HepG2 (cell line): ENCODE data around the gene ZNF451. TPM values are rescaled to one million over a fixed set of nuclear protein-coding genes. Genes with fewer than 3 reads are reported as not detected.

ENCODE experiments used
- ATAC-seq: fragments of 200-7000 bp; cut with Tn5 transposase; 3 replicates; pipeline ENCODE4 v1.9.1; 2020; ENCODE audit warnings: mild to moderate bottlenecking, moderate library complexity
- BruUV-seq: library from RNA; stranded (reverse); fragments of 400-500 nt; replicated peaks from 2 replicates; lab custom pipeline; 2021; lab: Mats Ljungman, UMichigan
- CTCF ChIA-PET: fragments of 300-600 bp; formaldehyde crosslinking; extraction: SDS; loops from one replicate; lab custom pipeline; 2021; ENCODE audit warnings: low total read pairs, inconsistent platforms, low intra/inter-chr PET ratio; lab: Yijun Ruan, JAX
- POLR2A ChIA-PET: fragments of 350-600 bp; sonication (Branson Sonifier 250); formaldehyde crosslinking; loops from one replicate; lab custom pipeline; 2020; ENCODE audit warnings: antibody characterized with exemption, inconsistent platforms; lab: Yijun Ruan, JAX
- DNase-seq: peaks from one replicate; pipeline ENCODE4 v3.0.0-alpha.2; 2015; ENCODE audit warnings: low spot score
- FAIRE-seq: peaks from 3 replicates; lab custom pipeline; 2011; peaks lifted over from hg19 to GRCh38; lab: Jason Lieb, UNC
- H2AFZ ChIP-seq: one replicate; pipeline ENCODE4 v1.6.1; 2011; ENCODE audit warnings: low read length, inconsistent platforms
- H3K27ac ChIP-seq: fragments of 300-600 bp; 3 replicates; pipeline ENCODE4 v1.8.0; 2011; ENCODE audit warnings: mixed run types, mild to moderate bottlenecking, mixed read lengths, low read length, inconsistent platforms; ENCODE audit not compliant: insufficient read depth; ENCODE audit errors: extremely low read length
- H3K27me3 ChIP-seq, 2 experiments: fragments of 200-600 bp in 1 of 2; 2 replicates in 1 of 2; 3 replicates in 1 of 2; pipeline versions ENCODE4 v1.6.0 to v1.8.0; 2011; ENCODE audit warnings: low read length in 2 of 2, mild to moderate bottlenecking in 2 of 2, moderate library complexity in 2 of 2, inconsistent platforms in 1 of 2; ENCODE audit not compliant: insufficient read depth in 2 of 2, control insufficient read depth in 1 of 2
- H3K36me3 ChIP-seq, 2 experiments: fragments of 200-600 bp in 1 of 2; replicated peaks in 1 of 2; 2 replicates in 1 of 2; 3 replicates in 1 of 2; pipeline versions ENCODE4 v1.5.1 to v1.8.0; 2011; ENCODE audit warnings: low read length in 2 of 2, inconsistent platforms in 1 of 2; ENCODE audit not compliant: insufficient read depth in 2 of 2, control insufficient read depth in 1 of 2
- H3K4me1 ChIP-seq: 2 replicates; pipeline ENCODE4 v1.5.1; 2012; ENCODE audit warnings: low read length, inconsistent platforms; ENCODE audit not compliant: insufficient read depth
- H3K4me2 ChIP-seq: 2 replicates; pipeline ENCODE4 v1.6.0; 2011; ENCODE audit warnings: low read depth, low read length, inconsistent platforms
- H3K4me3 ChIP-seq, 3 experiments: fragments of 200-600 bp in 1 of 3; sonication (generic), shearing (Covaris generic) in 1 of 3; replicated peaks in 1 of 3; 2 replicates each; pipeline ENCODE4 v1.5.1; 2011 to 2016; ENCODE audit warnings: low read length in 3 of 3, inconsistent platforms in 2 of 3, low read depth in 2 of 3, mild to moderate bottlenecking in 2 of 3, control low read depth in 1 of 3, mixed read lengths in 1 of 3; ENCODE audit not compliant: insufficient read depth in 1 of 3
- H3K79me2 ChIP-seq: one replicate; pipeline ENCODE4 v1.6.1; 2011; ENCODE audit warnings: low read length, inconsistent platforms; ENCODE audit not compliant: insufficient read depth
- H3K9ac ChIP-seq: 2 replicates; pipeline ENCODE4 v1.6.0; 2011; ENCODE audit warnings: mild to moderate bottlenecking, low read depth, low read length, inconsistent platforms; ENCODE audit not compliant: insufficient read depth
- H3K9me3 ChIP-seq: 2 replicates; pipeline ENCODE4 v1.5.1; 2012; ENCODE audit warnings: mild to moderate bottlenecking, low read length
- H4K20me1 ChIP-seq: 2 replicates; pipeline ENCODE4 v1.6.0; 2011; ENCODE audit warnings: inconsistent platforms, mild to moderate bottlenecking, low read length, moderate library complexity; ENCODE audit not compliant: insufficient read depth
- AHR ChIP-seq: IDR thresholded peaks from 2 replicates; pipeline ENCODE4 v1.6.1; 2018; ENCODE audit warnings: missing genetic modification reagents, missing compliant biosample characterization
- ASH2L ChIP-seq: fragments of 300-600, 200-600 bp; sonication (generic); IDR thresholded peaks from 2 replicates; pipeline ENCODE4 v1.7.0; 2017; ENCODE audit warnings: low read depth, mild to moderate bottlenecking, moderate library complexity, mixed read lengths, low read length; ENCODE audit not compliant: insufficient read length
- DMAP1 ChIP-seq: IDR thresholded peaks from 2 replicates; pipeline ENCODE4 v1.6.1; 2016
- GLI4 ChIP-seq: sonication (generic); formaldehyde crosslinking; IDR thresholded peaks from 2 replicates; pipeline ENCODE4 v1.5.1; 2020; ENCODE audit warnings: missing genetic modification reagents, mild to moderate bottlenecking, moderate library complexity, borderline replicate concordance
- MBD4 ChIP-seq: IDR thresholded peaks from 2 replicates; pipeline ENCODE4 v1.6.1; 2012; ENCODE audit warnings: low read length, inconsistent platforms, borderline replicate concordance
- NAIF1 ChIP-seq: sonication (generic); formaldehyde crosslinking; IDR thresholded peaks from 2 replicates; pipeline ENCODE4 v1.5.0; 2020; ENCODE audit warnings: mild to moderate bottlenecking, missing genetic modification reagents, borderline replicate concordance
- NFYB ChIP-seq: sonication (generic); formaldehyde crosslinking; IDR thresholded peaks from 2 replicates; pipeline ENCODE4 v1.4.0; 2020; ENCODE audit warnings: missing genetic modification reagents
- POLR2A ChIP-seq, 2 experiments: IDR thresholded peaks; 2 replicates each; pipeline ENCODE4 v1.6.1; 2011; ENCODE audit warnings: low read depth in 2 of 2, low read length in 2 of 2, mild to moderate bottlenecking in 1 of 2, moderate library complexity in 1 of 2; ENCODE audit not compliant: insufficient read depth in 1 of 2
- SMAD3 ChIP-seq: sonication (generic); formaldehyde crosslinking; IDR thresholded peaks from 2 replicates; pipeline ENCODE4 v1.4.0; 2020; ENCODE audit warnings: missing genetic modification reagents
- ZNF253 ChIP-seq: sonication (generic); formaldehyde crosslinking; IDR thresholded peaks from 2 replicates; pipeline ENCODE4 v1.8.0; 2022; ENCODE audit warnings: mild to moderate bottlenecking, missing genetic modification reagents, borderline replicate concordance
- ZNF326 ChIP-seq: sonication (generic); formaldehyde crosslinking; IDR thresholded peaks from 2 replicates; pipeline ENCODE4 v1.4.0; 2020; ENCODE audit warnings: missing genetic modification reagents, borderline replicate concordance
- ZNF460 ChIP-seq: sonication (generic); formaldehyde crosslinking; IDR thresholded peaks from 2 replicates; pipeline ENCODE4 v1.5.1; 2020; ENCODE audit warnings: missing genetic modification reagents, mild to moderate bottlenecking, borderline replicate concordance
- ZNF557 ChIP-seq: sonication (generic); formaldehyde crosslinking; IDR thresholded peaks from 2 replicates; pipeline ENCODE4 v1.4.0; 2020; ENCODE audit warnings: missing genetic modification reagents
- ZNF619 ChIP-seq: sonication (generic); formaldehyde crosslinking; IDR thresholded peaks from 2 replicates; pipeline ENCODE4 v1.4.0; 2020; ENCODE audit warnings: mild to moderate bottlenecking, missing genetic modification reagents
- WGBS: methylation state at CpG from one replicate; pipeline ENCODE4 v1.1.6; 2017; ENCODE audit warnings: low lambda C conversion rate; 5-methylcytosine and 5-hydroxymethylcytosine counted together
- in situ Hi-C: cut with HindIII; loops from 2 replicates; pipeline ENCODE4 v1.10.0; 2017; ENCODE audit warnings: low pct_unique_long_range_greater_than_20kb; ENCODE audit not compliant: extremely low pct_ligation_motif_present
- intact Hi-C: fragments of 100-400 bp; cut with micrococcal nuclease; formaldehyde crosslinking; loops from one replicate; pipeline ENCODE4 v1.10.0; 2022; ENCODE audit not compliant: unreplicated experiment
- polyA plus RNA-seq, 8 experiments: library from polyadenylated mRNA; depleted of rRNA in 3 of 8; stranded (reverse) in 7 of 8; unstranded in 1 of 8; fragments of >200 nt; fragmentation: Illumina TruSeq in 4 of 8; extraction: Trizol in 4 of 8; gene quantifications; 2 replicates each; pipeline versions ENCODE4 v1.2.1 to v1.2.3, GENCODE V29; 2011 to 2016; ENCODE audit warnings: low read depth in 4 of 8, missing spikeins in 1 of 8, mixed read lengths in 1 of 8; ENCODE audit not compliant: insufficient read depth in 1 of 8
- total RNA-seq, 5 experiments: library from RNA; depleted of rRNA; stranded (reverse); fragments of >200 nt; fragmentation: Illumina TruSeq; extraction: Trizol; gene quantifications; 2 replicates each; pipeline ENCODE4 v1.2.3, GENCODE V29; 2016; ENCODE audit warnings: low read depth in 1 of 5
- TF ChIP-seq, protein P1 (sequence below): sonication (generic); formaldehyde crosslinking; IDR thresholded peaks from 2 replicates; pipeline ENCODE4 v1.4.0; 2020; ENCODE audit warnings: missing genetic modification reagents
- TF ChIP-seq, protein P2 (sequence below): IDR thresholded peaks from 2 replicates; pipeline ENCODE4 v1.6.1; 2016; ENCODE audit warnings: missing compliant biosample characterization, missing genetic modification reagents, borderline replicate concordance
- TF ChIP-seq, protein P3 (sequence below): sonication (generic); formaldehyde crosslinking; conservative IDR thresholded peaks from 2 replicates; pipeline ENCODE4 v1.5.0; 2020; ENCODE audit warnings: missing genetic modification reagents
- TF ChIP-seq, protein P4 (sequence below): sonication (generic); formaldehyde crosslinking; IDR thresholded peaks from 2 replicates; pipeline ENCODE4 v1.8.1; 2023; ENCODE audit warnings: missing genetic modification reagents, inconsistent platforms, borderline replicate concordance

ZNF451 gene
- total and polyA plus RNA-seq, 2 of the 13 experiments (the other 11 are each of a cell fraction or from before 2014, with no cell fraction given) = 32.1 to 65.7 TPM

DNA sequence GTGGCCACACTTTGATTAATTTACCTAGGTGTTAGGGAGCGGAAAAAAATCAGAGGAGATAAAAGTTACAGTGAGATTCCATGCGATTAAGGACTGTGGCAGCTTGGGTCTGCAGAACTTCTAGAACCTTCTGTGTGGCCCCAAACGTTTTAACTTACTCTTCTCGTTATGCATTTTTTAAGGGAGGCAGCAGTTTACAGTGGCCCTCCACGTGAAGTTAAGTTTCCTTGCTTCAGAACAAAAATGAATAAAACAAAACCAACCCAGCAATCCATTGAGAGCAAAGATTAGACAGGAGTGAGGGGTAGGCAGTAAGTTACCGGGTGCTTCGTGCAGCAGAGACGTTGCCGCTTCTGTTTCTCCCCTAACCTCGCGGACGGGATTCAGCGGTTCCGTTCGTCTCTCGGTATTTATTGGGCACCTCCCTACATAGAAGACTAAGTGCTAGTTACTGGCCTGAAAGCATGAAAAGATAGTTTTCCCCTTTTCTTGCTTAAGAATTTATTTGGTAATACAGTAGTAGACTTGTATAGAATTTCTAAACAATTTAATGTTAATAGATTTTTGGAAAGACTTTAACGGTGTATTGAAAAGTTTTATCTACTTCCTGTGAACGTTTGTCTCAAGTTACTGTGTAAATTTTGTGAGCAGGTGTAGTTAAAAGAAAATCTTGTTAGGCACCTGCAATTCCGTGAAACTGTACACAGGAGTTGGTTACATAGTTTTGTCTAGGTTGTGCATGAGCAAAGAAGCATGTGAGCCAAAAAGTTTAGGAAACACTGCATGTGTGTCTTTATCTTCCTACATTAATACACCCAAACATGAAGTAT lies 83.3 kb downstream of the ZNF451 start (continued):
- TF ChIP-seq NAIF1 (CRISPR knock-in tag) = no peak
- no peak for TF ChIP-seq NFYB (CRISPR knock-in tag)
- TF ChIP-seq, protein P1, sequence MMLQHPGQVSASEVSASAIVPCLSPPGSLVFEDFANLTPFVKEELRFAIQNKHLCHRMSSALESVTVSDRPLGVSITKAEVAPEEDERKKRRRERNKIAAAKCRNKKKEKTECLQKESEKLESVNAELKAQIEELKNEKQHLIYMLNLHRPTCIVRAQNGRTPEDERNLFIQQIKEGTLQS (CRISPR knock-in tag) = no peak
- TF ChIP-seq ZNF253 (CRISPR knock-in tag) = no peak
- TF ChIP-seq ZNF557 (CRISPR knock-in tag) = no peak
- TF ChIP-seq, protein P2, sequence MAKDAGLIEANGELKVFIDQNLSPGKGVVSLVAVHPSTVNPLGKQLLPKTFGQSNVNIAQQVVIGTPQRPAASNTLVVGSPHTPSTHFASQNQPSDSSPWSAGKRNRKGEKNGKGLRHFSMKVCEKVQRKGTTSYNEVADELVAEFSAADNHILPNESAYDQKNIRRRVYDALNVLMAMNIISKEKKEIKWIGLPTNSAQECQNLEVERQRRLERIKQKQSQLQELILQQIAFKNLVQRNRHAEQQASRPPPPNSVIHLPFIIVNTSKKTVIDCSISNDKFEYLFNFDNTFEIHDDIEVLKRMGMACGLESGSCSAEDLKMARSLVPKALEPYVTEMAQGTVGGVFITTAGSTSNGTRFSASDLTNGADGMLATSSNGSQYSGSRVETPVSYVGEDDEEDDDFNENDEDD (CRISPR knock-in tag) = peak; percentile 51; the same call in 1 of the 2 replicates
- TF ChIP-seq MBD4 = peak; percentile 75; the same call in 1 of the 2 replicates
- TF ChIP-seq, all 625 proteins: peak for 34

DNA sequence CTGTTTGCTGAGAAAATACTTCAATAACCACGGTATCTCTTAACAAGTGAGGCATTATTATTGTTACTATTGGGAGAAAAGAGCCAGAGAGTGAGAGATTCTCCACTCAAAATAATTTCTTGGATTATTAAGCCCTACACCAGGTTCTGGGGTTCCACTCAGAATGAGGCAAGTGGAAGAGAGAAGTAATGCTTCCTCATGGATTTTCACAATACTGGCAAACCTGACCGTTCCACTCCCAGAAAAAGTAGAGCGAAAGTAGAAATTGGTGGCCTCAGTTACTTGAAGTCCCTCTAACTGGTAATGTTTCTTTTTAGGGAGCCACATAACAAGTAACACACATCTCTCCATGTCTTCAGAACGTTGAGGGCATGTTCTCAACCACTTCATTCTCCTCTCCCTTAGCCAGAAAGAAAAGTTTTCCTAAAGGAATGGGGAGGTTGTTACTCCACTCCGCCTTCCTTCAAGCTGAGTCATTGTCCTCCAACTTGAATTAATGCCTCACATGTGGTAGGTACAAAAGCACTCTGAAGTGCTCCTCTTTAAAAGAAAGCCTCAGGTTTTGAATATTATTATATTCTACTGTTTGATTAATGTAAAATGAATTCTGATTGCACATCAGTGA lies 84.0 kb downstream of the ZNF451 start:
- Histone ChIP-seq H3K9me3 (no peaks in the 10 kb centered on the region), H3K79me2 (peaks cover 64% of the 10 kb centered on the region), H3K4me3 (peak overlapping the region; percentile 69 to 90 (median 72)), H4K20me1 (no peaks in the 10 kb centered on the region), H3K4me1 (peaks cover 51% of the 10 kb centered on the region), H3K27ac (peak overlapping the region; percentile 94), H3K36me3 (no peaks in the 10 kb centered on the region; a peak in 3 of 5 replicates), H3K4me2 (peak overlapping the region; percentile 97), H3K9ac (peak overlapping the region; percentile 89), H3K27me3 (no peaks in the 10 kb centered on the region; a peak in 1 of 5 replicates), H2AFZ (no peak overlapping the region)
- intact Hi-C loops = loop anchor here (2.0 to 5.0 kb wide), 6 partner anchors 31 to 272 kb away; partner anchors contain the start of genes BEND6, PRIM2 and RAB23
- peak; percentile 60 for DNase-seq
- 13% methylated on average over 5 of the region's 5 CpGs for WGBS
- ChIA-PET CTCF (no interaction called here), POLR2A (no interaction called here)
- no TSS peak for BruUV-seq
- ATAC-seq = no peak
- in situ Hi-C loops = no loop called here
- no peak for FAIRE-seq
- TF ChIP-seq GLI4 (CRISPR knock-in tag) = 0 out of 2 replicates have a peak, but pooled peaks have one; percentile 29
- TF ChIP-seq AHR (CRISPR knock-in tag) = no peak
- TF ChIP-seq ZNF326 (CRISPR knock-in tag) = no peak
- TF ChIP-seq ZNF619 (CRISPR knock-in tag) = no peak
- no peak for TF ChIP-seq ZNF460
- TF ChIP-seq, protein P3, sequence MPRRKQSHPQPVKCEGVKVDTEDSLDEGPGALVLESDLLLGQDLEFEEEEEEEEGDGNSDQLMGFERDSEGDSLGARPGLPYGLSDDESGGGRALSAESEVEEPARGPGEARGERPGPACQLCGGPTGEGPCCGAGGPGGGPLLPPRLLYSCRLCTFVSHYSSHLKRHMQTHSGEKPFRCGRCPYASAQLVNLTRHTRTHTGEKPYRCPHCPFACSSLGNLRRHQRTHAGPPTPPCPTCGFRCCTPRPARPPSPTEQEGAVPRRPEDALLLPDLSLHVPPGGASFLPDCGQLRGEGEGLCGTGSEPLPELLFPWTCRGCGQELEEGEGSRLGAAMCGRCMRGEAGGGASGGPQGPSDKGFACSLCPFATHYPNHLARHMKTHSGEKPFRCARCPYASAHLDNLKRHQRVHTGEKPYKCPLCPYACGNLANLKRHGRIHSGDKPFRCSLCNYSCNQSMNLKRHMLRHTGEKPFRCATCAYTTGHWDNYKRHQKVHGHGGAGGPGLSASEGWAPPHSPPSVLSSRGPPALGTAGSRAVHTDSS = no peak
- TF ChIP-seq ASH2L = peak; percentile 46
- TF ChIP-seq, protein P4, sequence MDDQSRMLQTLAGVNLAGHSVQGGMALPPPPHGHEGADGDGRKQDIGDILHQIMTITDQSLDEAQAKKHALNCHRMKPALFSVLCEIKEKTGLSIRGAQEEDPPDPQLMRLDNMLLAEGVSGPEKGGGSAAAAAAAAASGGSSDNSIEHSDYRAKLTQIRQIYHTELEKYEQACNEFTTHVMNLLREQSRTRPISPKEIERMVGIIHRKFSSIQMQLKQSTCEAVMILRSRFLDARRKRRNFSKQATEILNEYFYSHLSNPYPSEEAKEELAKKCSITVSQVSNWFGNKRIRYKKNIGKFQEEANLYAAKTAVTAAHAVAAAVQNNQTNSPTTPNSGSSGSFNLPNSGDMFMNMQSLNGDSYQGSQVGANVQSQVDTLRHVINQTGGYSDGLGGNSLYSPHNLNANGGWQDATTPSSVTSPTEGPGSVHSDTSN (CRISPR knock-in tag) = no peak
- TF ChIP-seq POLR2A (IDR thresholded peaks at IDR 0.05; ENCODE audit: insufficient read depth in 1 of 2, low read depth in 2 of 2, low read length in 2 of 2) = peak in 1 of 2 experiments; percentile 55; a peak in 1 of 4 replicates
- TF ChIP-seq DMAP1 (CRISPR knock-in tag) = peak; percentile 39; the same call in 1 of the 2 replicates
- TF ChIP-seq SMAD3 (CRISPR knock-in tag) = no peak
